GM19043 (cell line): ENCODE data around the gene ZNF709.
"Not testable (repeated sequence)": the region's sequence is repeated elsewhere in the genome, so short reads cannot be mapped to it uniquely, and the experiment has no call there.

Experiments used
- ATAC-seq: cut with Tn5 transposase; IDR thresholded peaks from one replicate; pipeline ENCODE4 v1.9.1; 2021; ENCODE audit warnings: low read depth; ENCODE audit not compliant: unreplicated experiment

The ZNF709 gene

GRCh38 chr19:12464139-12464538, 20.5 kb downstream of the ZNF709 start:
- not testable (repeated sequence) for ATAC-seq

DNA sequence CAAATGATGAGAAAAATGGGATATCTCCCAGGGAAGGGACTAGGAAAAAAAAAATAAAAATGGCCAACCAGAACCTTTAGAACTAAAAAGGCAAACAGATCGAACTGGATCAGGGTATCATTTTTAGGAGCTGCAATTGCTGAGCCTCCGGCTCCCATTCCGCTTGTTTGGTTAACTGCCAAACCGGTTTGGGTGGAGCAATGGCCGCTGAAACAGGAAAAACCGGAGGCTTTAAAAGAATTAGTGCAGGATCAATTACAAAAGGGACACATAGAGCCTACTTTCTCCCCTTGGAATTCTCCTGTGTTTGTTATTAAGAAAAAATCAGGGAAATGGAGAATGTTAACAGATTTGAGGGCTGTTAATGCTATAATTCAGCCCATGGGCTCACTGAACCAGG, 31.1 kb downstream of the ZNF709 start:
- no peak for ATAC-seq

- ATAC-seq = no peak
These were observed 33.8 kb downstream of the ZNF709 start for GRCh38 chr19:12450844-12451243.

DNA sequence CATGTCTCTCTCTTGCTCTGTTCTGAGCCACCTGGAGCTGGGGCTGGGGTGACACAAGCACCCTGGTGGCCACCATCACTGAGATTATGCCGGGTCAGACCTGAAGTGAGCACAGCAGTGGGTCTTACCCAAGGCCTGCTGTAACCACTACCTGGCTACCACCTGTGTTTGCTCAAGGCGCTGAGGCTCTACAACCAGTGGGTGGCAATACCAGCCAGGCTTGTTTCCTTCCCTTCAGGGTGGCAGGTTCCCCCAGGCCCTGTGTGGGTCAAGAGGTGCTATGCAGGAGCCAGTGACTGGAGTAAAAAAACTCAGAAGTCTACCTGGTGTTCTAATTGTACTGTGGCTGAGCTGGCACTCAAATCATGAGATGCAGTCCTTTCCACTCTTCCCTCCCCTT, 35.8 kb downstream of the ZNF709 start:
- no peak for ATAC-seq

GRCh38 chr19:12440541-12441316, 43.9 kb downstream of the ZNF709 start, which contains the start of gene ZNF443:
Gene ZNF443, minus strand, starts transcription at chr19:12441021. Its CDS starts 107 bp downstream, at chr19:12440914.
- ATAC-seq = peak; percentile 87

DNA sequence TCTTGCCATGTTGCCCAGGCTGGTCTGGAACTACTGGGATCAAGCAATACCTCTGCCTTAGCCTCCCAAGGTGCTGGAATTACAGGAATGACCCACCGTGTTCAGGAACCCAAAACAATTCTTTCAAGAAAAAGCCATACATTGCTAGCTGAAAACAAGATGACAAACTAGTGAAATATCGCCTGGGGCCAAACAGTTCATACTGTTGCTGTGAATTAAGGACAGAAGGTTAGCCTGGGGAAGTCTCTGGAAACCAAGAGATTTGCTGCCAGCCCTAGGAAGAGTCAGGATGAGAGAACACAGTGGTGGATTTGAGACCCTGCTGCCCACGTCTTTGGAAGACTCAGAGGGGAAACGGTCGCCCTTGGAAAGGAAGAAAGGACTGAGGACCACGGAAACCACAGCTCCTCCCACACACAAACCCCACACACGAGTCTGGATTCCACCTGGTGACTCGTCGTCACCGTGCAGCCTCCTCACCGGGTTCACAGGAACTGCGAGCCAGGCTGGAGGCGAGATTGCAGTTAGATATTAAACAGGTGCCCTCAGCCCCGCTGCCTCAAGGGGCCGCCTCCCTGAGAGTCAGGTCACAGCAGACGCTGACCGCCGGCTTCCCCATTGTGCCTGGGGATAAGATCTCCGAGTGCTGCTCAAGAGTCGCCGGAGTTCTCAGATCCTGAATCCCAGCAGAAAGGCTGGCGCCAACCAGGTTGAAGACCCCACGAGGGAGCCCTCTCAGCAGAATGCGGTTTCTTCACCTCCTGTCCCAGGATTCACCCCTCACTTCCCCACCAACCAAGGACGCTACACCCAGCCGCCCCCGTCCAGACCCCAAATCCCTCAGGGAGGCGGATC, 44.7 kb downstream of the ZNF709 start:
- ATAC-seq = not testable (repeated sequence)

GRCh38 chr19:12430726-12431299, 53.8 kb downstream of the ZNF709 start:
- not testable (repeated sequence) for ATAC-seq

- ATAC-seq = no peak
These were observed 58.7 kb downstream of the ZNF709 start for GRCh38 chr19:12425888-12426274.

DNA sequence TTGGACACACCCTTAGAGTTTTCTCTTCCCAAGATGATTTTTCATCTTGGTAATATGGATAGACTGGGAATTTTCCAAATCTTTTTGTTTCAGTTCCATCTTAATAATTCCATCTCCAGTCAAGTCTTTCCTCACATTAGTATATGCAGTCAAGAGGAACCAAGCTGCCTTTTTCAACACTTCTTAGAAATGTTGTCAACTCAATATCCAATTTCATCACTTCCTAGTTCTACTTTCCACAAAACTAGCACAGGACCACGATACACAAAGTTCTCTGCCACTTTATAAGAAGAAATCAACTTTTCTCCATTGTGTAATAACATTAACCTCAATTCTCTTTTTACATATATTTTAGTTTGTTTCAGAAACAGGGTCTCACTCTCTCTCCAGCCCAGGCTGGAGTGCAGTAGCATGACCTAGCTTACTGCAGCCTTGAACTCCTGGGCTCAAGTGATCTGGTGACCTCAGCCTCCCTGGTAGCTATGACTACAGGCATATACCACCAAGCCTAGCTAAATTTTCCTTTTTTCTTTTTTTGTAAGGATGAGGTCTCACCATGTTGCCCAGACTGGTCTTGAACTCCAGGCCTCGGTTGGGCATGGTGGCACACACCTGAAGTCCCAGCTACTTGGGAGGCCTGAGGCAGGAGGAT, 59.3 kb downstream of the ZNF709 start:
- ATAC-seq = no peak

DNA sequence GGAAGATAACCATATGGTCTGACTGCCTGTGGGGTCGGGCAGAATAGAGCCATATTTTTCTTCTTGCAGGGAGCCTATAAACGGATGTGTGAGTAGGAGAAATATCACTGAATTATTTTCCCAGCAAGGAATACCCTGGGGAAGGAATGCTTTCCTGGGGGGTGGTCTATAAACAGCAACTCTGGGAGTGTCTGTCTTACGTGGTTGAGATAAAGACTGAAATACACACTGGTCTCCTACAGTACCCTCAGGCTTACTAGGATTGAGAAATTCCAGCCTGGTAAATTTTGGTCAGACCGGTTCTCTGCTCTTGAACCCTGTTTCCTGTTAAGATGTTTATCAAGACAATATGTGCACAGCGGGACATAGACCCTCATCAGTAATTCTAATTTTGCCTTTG, 67.3 kb downstream of the ZNF709 start:
- not testable (repeated sequence) for ATAC-seq

- ATAC-seq = no peak
These were observed 72.7 kb downstream of the ZNF709 start for GRCh38 chr19:12411893-12412292.
